ENCODE data around the gene ATP10D. TPM values are rescaled to one million over a fixed set of nuclear protein-coding genes. Genes with fewer than 3 reads are reported as not detected.

The ATP10D gene
- total RNA-seq, 1 experiment from 2014 or later = 5.1 TPM

- no peak overlapping the region for H3K9ac ChIP-seq (ENCODE audit: low read length)
- POLR2A ChIA-PET = no interaction called here
- no peak overlapping the region for H3K4me2 ChIP-seq (ENCODE audit: low read length)
- intact Hi-C loops (cut with micrococcal nuclease) = loop anchor here (10.0 kb wide), 1 partner anchor 517 kb away; no protein-coding TSS in a partner anchor
- RAD21 ChIA-PET (ENCODE audit: low non-redundant PET in 1 of 2, low total read pairs in 2 of 2, uncharacterized antibody in 2 of 2, unreplicated experiment in 2 of 2) = no interaction called here
- no peaks in the 10 kb centered on the region for H3K9me3 ChIP-seq (ENCODE audit: control insufficient read depth in 1 of 2, insufficient read depth in 1 of 2, low read depth in 1 of 2, low read length in 2 of 2)
- no peaks in the 10 kb centered on the region for H3K9me2 ChIP-seq (ENCODE audit: insufficient read depth)
- no peak overlapping the region for H3K4me3 ChIP-seq (replicated peaks in 1 of 2; ENCODE audit: low read depth in 1 of 2, low read length in 2 of 2)
- no peaks in the 10 kb centered on the region for H3K36me3 ChIP-seq (ENCODE audit: control insufficient read depth in 1 of 2, insufficient read depth in 2 of 2, low read length in 2 of 2)
- ATAC-seq (no peak), DNase-seq (ENCODE audit: low read depth, low spot score) (no peak)
- no peak overlapping the region for H3K27ac ChIP-seq (ENCODE audit: low read depth, low read length)
- CTCF ChIA-PET = interaction anchor here (1.4 kb wide), 1 partner anchor 366 kb away, joined by 3 read pairs; no protein-coding TSS in a partner anchor
- H3K27me3 ChIP-seq (ENCODE audit: insufficient read depth, low read length) = no peaks in the 10 kb centered on the region
- H4K20me1 ChIP-seq (ENCODE audit: insufficient read depth) = no peaks in the 10 kb centered on the region
- BruUV-seq (replicated peaks) = no TSS peak
- H3K79me2 ChIP-seq (ENCODE audit: insufficient read depth, low read length) = no peaks in the 10 kb centered on the region
- TF ChIP-seq FOSL1 (IDR thresholded peaks at IDR 0.05; ENCODE audit: low read depth) = no peak
- no peak for TF ChIP-seq CBX3 (IDR thresholded peaks at IDR 0.05; ENCODE audit: low read depth)
- TF ChIP-seq, protein P1, sequence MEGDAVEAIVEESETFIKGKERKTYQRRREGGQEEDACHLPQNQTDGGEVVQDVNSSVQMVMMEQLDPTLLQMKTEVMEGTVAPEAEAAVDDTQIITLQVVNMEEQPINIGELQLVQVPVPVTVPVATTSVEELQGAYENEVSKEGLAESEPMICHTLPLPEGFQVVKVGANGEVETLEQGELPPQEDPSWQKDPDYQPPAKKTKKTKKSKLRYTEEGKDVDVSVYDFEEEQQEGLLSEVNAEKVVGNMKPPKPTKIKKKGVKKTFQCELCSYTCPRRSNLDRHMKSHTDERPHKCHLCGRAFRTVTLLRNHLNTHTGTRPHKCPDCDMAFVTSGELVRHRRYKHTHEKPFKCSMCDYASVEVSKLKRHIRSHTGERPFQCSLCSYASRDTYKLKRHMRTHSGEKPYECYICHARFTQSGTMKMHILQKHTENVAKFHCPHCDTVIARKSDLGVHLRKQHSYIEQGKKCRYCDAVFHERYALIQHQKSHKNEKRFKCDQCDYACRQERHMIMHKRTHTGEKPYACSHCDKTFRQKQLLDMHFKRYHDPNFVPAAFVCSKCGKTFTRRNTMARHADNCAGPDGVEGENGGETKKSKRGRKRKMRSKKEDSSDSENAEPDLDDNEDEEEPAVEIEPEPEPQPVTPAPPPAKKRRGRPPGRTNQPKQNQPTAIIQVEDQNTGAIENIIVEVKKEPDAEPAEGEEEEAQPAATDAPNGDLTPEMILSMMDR (IDR thresholded peaks at IDR 0.05 in 2 of 3, conservative IDR thresholded peaks at IDR 0.05 in 1 of 3; ENCODE audit: borderline replicate concordance in 1 of 3, insufficient read depth in 1 of 3, low read depth in 2 of 3, low read length in 2 of 3) = no peak
- H2AFZ ChIP-seq (ENCODE audit: low read depth, low read length, poor library complexity, severe bottlenecking) = no peak overlapping the region
- peaks cover 18 to 22% of the 10 kb centered on the region in 2 experiments for H3K4me1 ChIP-seq (ENCODE audit: control insufficient read depth in 1 of 2, insufficient read depth in 2 of 2, low read length in 2 of 2)
These were observed 82.4 kb downstream of the ATP10D start for GRCh38 chr4:47567511-47567910.

GRCh38 chr4:47570816-47571215 is 85.7 kb downstream of the ATP10D start:
- H3K4me2 ChIP-seq (ENCODE audit: low read length) = no peak overlapping the region
- no peaks in the 10 kb centered on the region for H3K27me3 ChIP-seq (ENCODE audit: insufficient read depth, low read length)
- ChIA-PET CTCF (no interaction called here), POLR2A (no interaction called here), RAD21 (ENCODE audit: low non-redundant PET in 1 of 2, low total read pairs in 2 of 2, uncharacterized antibody in 2 of 2, unreplicated experiment in 2 of 2) (no interaction called here)
- DNase-seq (ENCODE audit: low read depth, low spot score) = no peak
- H3K9me3 ChIP-seq (ENCODE audit: control insufficient read depth in 1 of 2, insufficient read depth in 1 of 2, low read depth in 1 of 2, low read length in 2 of 2) = no peaks in the 10 kb centered on the region
- H3K9me2 ChIP-seq (ENCODE audit: insufficient read depth) = no peaks in the 10 kb centered on the region
- no peak overlapping the region for H3K4me3 ChIP-seq (replicated peaks in 1 of 2; ENCODE audit: low read depth in 1 of 2, low read length in 2 of 2)
- H3K27ac ChIP-seq (ENCODE audit: low read depth, low read length) = no peak overlapping the region
- no peaks in the 10 kb centered on the region for H3K79me2 ChIP-seq (ENCODE audit: insufficient read depth, low read length)
- ATAC-seq = no peak
- no peaks in the 10 kb centered on the region for H4K20me1 ChIP-seq (ENCODE audit: insufficient read depth)
- H3K36me3 ChIP-seq (ENCODE audit: control insufficient read depth in 1 of 2, insufficient read depth in 2 of 2, low read length in 2 of 2) = no peaks in the 10 kb centered on the region
- BruUV-seq (replicated peaks) = no TSS peak
- H2AFZ ChIP-seq (ENCODE audit: low read depth, low read length, poor library complexity, severe bottlenecking) = no peak overlapping the region
- H3K4me1 ChIP-seq (ENCODE audit: control insufficient read depth in 1 of 2, insufficient read depth in 2 of 2, low read length in 2 of 2) = peaks cover 3% of the 10 kb centered on the region in 2 experiments
- intact Hi-C loops (cut with micrococcal nuclease) = no loop called here
- no peak overlapping the region for H3K9ac ChIP-seq (ENCODE audit: low read length)
- TF ChIP-seq POLR2AphosphoS5 (IDR thresholded peaks at IDR 0.05; ENCODE audit: low read depth, low read length) (no peak), SP1 (IDR thresholded peaks at IDR 0.05; ENCODE audit: low read depth) (no peak), CEBPB (IDR thresholded peaks at IDR 0.05; ENCODE audit: low read depth) (no peak), EZH2phosphoT487 (IDR thresholded peaks at IDR 0.05; ENCODE audit: borderline replicate concordance) (no peak), MAX (IDR thresholded peaks at IDR 0.05) (no peak), RAD21 (IDR thresholded peaks at IDR 0.05; ENCODE audit: low read depth) (no peak), FOSL1 (IDR thresholded peaks at IDR 0.05; ENCODE audit: low read depth) (no peak), YY1 (IDR thresholded peaks at IDR 0.05; ENCODE audit: extremely low read depth, insufficient replicate concordance, low read depth, low read length) (no peak), EZH2 (IDR thresholded peaks at IDR 0.05) (no peak)
- TF ChIP-seq, protein P1 (IDR thresholded peaks at IDR 0.05 in 2 of 3, conservative IDR thresholded peaks at IDR 0.05 in 1 of 3; ENCODE audit: borderline replicate concordance in 1 of 3, insufficient read depth in 1 of 3, low read depth in 2 of 3, low read length in 2 of 3) = no peak
- TF ChIP-seq, protein P2, sequence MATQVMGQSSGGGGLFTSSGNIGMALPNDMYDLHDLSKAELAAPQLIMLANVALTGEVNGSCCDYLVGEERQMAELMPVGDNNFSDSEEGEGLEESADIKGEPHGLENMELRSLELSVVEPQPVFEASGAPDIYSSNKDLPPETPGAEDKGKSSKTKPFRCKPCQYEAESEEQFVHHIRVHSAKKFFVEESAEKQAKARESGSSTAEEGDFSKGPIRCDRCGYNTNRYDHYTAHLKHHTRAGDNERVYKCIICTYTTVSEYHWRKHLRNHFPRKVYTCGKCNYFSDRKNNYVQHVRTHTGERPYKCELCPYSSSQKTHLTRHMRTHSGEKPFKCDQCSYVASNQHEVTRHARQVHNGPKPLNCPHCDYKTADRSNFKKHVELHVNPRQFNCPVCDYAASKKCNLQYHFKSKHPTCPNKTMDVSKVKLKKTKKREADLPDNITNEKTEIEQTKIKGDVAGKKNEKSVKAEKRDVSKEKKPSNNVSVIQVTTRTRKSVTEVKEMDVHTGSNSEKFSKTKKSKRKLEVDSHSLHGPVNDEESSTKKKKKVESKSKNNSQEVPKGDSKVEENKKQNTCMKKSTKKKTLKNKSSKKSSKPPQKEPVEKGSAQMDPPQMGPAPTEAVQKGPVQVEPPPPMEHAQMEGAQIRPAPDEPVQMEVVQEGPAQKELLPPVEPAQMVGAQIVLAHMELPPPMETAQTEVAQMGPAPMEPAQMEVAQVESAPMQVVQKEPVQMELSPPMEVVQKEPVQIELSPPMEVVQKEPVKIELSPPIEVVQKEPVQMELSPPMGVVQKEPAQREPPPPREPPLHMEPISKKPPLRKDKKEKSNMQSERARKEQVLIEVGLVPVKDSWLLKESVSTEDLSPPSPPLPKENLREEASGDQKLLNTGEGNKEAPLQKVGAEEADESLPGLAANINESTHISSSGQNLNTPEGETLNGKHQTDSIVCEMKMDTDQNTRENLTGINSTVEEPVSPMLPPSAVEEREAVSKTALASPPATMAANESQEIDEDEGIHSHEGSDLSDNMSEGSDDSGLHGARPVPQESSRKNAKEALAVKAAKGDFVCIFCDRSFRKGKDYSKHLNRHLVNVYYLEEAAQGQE (IDR thresholded peaks at IDR 0.05; ENCODE audit: low read depth) = no peak

Data from HCT116 (cell line).